Epithelial cell of esophagus (primary cell): ENCODE measurements around the gene TBX10.
A peak's percentile ranks its signal among the peaks of the same experiment; 100 is the strongest.

Experiments used
- DNase-seq: peaks from one replicate; pipeline ENCODE4 v3.0.0; 2010; ENCODE audit warnings: low read depth
- H3K4me3 ChIP-seq: 2 replicates; pipeline ENCODE4 v1.5.1; 2011; ENCODE audit warnings: mild to moderate bottlenecking, low read length, control low read depth
- TF ChIP-seq, protein P1 (sequence below): IDR thresholded peaks from 2 replicates; pipeline ENCODE4 v1.5.1; 2011; ENCODE audit warnings: low read depth, mild to moderate bottlenecking, low read length, control low read depth, inconsistent platforms; ENCODE audit not compliant: insufficient read depth; ENCODE audit errors: missing control alignments

Gene TBX10

DNA sequence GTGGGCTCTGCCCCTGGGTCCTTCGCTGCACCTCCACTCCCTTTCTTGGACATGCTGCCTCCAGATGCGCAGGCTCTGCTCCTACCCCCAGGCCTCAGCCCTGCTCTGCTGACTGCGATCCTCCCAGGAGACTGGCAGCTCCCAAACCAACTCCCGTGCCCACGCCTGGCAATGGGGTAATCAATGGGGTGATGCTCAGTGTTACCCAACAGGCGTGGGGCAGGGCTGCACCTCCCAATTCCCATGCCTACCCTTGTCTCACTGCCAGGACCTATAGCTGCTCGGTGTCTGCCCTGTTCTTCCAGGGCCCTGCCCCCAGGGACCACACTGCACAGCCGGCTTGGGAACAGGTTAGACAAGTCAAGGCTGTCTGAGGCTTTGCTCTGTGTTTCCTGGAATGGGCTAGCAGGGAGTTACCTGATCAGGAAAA lies 34.9 kb upstream of the TBX10 start, which contains the start of gene ALDH3B2:
Gene ALDH3B2 (minus strand): TSS at position 182 of the 430 bp plus-strand sequence. CDS start 7,688 bp downstream, outside the sequence.
- TF ChIP-seq, protein P1, sequence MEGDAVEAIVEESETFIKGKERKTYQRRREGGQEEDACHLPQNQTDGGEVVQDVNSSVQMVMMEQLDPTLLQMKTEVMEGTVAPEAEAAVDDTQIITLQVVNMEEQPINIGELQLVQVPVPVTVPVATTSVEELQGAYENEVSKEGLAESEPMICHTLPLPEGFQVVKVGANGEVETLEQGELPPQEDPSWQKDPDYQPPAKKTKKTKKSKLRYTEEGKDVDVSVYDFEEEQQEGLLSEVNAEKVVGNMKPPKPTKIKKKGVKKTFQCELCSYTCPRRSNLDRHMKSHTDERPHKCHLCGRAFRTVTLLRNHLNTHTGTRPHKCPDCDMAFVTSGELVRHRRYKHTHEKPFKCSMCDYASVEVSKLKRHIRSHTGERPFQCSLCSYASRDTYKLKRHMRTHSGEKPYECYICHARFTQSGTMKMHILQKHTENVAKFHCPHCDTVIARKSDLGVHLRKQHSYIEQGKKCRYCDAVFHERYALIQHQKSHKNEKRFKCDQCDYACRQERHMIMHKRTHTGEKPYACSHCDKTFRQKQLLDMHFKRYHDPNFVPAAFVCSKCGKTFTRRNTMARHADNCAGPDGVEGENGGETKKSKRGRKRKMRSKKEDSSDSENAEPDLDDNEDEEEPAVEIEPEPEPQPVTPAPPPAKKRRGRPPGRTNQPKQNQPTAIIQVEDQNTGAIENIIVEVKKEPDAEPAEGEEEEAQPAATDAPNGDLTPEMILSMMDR, result no peak
- H3K4me3 ChIP-seq, result peak within 1 kb of the TSS; percentile 59
- peak; percentile 97 for DNase-seq

DNA sequence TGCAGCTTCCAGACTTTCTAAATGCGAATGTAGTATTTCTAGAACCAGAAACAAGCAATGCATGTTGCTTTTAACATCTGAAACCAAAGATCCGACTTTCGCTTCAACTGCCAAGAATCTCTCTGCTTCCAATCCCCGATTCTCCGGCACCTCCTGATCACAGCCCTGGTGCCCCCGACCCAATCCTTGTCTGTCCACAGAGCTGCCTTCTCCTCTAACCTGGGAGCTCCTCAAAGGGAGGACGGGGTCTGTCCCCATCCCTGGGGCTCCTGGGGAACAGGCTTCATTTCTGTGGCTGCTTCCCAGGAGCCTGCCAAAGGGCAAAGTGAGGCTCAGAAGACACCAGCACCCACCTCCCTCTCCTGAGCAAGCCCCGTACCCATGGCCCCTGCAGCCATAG lies 34.3 kb upstream of the TBX10 start:
- TF ChIP-seq, protein P1, result no peak
- peak overlapping the region; percentile 59 for H3K4me3 ChIP-seq
- no peak for DNase-seq

DNA sequence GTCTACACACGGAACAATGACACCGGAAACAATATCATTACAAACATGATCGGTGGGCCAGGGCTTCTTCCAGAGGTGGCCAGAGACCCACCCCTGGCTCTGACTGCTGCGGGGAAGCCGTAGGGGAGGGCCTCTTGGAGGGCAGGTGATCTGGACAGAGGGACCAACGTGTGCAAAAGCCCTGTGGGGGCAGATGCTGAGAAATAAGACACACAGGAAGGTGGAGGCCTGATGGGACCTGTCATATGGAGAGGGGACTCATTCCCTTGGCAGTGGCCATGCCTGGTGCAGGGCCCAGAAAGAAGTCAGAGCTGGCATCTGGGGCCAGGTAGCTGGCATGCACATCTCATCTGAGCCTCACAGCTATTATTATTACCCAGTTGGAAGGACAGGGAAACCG lies 33.8 kb upstream of the TBX10 start:
- H3K4me3 ChIP-seq, result peak overlapping the region; percentile 59
- TF ChIP-seq, protein P1, result no peak
- DNase-seq, result no peak

GRCh38 chr11:67671211-67671520 lies 31.6 kb upstream of the TBX10 start:
- no peak overlapping the region for H3K4me3 ChIP-seq
- TF ChIP-seq, protein P1, result no peak
- DNase-seq, result no peak

DNA sequence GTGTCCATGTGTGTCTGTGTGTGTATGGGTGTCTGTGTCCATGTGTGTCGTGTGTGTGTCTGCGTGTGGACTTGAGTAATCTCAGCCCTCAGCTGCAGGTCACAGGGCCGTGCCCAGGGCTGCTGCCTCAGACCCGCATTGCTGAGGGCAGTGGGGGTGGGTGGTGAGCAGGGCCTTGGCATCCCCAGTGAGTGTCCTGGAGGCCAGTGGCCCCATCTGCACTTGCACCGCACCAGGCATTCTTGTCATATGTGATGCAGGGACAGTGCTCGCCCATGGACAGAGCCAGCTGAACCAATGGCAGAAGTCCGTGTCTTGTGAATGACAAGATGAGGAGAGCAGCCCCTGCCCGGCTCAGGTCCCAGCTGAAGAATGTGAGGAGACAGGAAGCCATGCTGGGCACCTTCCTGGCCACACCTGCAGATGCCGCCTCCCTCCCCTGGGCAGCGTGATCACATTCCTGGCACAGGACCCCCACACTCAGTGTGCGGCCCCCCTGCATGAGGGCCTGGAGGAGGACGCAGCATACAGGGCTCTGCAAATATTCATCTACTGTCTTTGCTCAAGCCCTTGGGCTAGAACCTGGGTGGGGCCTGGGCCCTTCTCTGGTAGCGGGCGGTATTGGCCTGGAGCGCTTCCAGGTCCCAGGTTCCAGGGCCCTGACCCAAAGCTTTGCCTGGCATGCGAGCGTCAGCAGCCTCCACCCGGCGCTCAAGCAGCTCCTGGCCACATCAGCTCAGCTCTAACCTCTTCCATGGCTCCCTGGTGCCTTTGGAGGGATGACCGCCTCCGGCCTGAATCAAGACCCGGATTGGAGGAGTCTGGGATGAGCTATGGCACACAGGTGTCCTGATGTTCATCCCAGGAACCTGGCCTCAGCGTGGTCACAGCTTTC lies 31.0 kb upstream of the TBX10 start:
- no peak overlapping the region for H3K4me3 ChIP-seq
- DNase-seq, result no peak
- TF ChIP-seq, protein P1, result no peak

DNA sequence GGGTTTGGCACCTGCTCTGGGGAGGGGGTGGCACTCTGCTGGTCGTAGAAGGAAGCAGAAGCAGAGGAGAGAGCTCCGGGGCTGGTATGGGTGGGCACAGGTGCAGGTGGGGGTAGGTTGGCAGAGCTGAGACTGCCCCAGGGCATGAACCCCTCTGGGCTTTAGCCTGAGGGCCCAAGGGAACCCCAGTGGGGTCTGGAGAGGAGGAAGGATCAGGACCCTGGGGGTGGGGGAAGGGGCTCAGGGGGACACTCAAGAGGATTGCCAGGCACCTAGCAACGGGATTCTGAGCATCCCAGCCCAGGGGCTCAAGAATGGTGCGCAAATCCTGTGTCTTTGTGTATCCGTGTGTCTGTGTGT lies 28.6 kb upstream of the TBX10 start:
- no peak overlapping the region for H3K4me3 ChIP-seq
- no peak for DNase-seq
- TF ChIP-seq, protein P1, result no peak

DNA sequence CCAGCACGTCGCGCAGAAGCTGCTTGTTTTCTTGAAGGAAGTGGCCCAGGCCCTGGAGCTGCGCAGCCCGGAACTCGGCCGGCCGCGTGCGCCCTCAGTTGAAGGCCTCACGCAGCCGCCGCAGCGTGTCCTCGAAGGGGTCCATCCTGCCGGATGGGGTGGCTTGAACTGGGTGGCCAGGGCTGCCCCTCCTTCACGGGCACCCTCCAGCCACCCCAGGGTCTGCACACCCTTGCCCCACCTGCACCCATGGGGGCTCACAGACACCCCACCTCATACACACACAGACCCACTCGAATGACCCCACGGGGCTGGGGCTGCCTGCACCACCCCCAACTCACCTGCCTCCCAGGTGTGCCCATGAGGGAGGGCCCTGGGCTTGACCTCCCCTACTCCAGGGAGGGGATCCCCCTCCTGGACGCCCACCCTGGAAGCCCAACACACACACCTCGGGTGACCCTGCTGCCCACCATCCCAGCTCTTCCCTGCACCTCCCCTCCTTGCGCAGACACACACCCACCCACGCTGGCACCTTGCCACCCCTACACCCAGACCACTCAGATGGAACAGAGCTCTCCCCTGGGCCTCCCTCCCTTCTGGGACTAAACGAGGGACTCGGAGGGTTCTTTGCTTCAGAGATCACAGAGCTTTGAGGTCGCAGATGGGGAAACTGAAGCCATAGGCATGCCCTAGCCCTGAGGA lies 28.1 kb upstream of the TBX10 start:
- DNase-seq, result no peak
- H3K4me3 ChIP-seq, result no peak overlapping the region
- TF ChIP-seq, protein P1, result no peak
